Measurements from ENCODE around the gene UGT1A5.
"Not testable (repeated sequence)": the region's sequence is repeated elsewhere in the genome, so short reads cannot be mapped to it uniquely, and the experiment has no call there.

UGT1A5 gene

DNA sequence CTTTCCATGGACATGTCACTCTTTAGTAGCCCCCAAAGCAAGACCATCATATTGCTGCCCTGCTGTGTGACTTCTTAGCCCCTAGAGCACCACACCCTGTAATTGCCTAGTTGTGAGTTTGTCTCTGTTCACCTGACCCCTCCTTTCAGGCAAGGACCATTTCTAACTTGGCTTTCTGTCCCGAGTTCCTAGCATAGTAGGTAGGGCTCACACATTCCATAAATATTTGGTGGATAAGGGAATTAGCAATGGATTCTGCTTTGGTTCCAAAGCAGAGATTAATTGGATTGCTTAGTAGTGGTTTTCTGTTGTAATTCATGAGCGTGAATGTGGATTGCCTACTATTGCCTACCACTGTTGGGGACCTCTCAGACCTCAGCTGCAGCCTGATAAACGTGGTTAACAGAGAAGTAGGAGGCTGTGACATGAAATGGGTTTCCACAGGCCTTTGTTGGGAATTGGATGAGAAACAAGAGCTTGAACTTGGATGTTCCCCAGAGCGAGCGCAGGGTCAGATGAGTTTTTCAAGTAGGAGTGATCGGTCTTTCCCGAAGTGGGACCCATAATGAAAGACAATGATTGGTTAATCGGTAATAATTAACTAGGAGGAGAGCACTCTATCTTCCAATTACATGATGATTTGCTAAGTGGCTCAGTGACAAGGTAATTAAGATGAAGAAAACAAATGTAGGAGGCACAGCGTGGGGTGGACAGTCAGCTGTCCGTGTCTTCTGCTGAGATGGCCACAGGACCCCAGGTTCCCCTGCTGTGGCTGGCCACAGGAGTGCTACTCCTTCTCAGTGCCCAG lies 34.0 kb downstream of the UGT1A5 start:
- DNase-seq (ENCODE audit: low read depth): no peak

DNA sequence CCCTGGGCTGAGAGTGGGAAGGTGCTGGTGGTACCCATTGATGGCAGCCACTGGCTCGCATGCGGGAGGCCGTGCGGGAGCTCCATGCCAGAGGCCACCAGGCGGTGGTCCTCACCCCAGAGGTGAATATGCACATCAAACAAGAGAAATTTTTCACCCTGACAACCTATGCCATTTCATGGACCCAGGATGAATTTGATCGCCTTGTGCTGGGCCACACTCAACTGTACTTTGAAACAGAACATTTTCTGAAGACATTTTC lies 34.5 kb downstream of the UGT1A5 start:
- no peak for DNase-seq (ENCODE audit: low read depth)

DNA sequence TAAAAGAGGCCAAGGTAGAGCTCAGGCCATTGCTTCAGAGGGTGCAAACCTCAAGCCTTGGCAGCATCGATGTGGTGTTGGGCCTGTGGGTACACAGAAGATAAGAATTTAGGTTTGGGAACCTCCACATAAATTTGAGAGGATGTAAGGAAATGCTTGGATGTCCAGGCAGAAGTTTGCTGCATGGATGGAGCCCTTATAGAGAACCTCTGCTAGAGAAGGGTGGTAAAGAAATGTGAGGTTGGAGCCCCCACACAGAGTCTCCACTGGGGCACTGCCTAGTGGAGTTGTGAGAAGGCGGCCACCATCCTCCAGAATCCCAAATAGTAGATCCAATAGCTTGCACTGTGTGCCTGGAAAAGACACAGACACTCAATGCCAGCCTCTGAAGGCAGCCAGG lies 38.0 kb downstream of the UGT1A5 start:
- not testable (repeated sequence) for DNase-seq (ENCODE audit: low read depth)

DNA sequence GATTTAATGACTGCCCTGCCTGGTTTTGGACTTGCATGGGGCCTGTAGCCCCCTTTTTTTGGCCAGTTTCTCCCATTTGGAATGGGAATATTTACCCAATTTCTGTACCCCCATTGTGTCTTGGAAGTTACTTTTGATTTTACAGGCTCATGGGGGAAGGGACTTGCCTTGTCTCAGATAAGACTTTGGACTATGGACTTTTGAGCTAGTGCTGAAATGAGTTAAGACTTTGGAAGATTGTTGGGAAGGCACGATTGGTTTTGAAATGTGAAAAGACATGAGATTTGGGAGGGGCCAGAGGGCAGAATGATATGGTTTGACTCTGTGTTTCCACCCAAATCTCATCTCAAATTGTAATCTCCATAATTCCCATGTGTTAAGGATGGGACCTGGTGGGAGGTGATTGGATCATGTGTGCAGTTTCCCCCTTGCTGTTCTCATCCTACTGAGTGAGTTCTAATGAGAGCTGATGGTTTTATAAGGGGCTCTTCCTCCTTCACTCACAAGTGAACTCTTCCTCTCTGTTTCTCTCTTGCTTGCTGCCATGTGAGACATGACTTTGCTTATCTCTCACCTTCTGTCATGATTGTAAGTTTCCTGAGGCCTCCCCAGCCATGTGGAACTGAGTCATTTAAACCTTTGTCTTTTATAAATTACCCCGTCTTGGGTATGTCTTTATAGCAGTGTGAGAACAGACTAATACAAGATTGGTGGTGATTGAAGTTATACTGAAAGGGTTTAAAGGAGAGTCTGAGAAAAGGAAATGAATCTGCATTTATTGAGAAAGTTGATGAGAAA lies 38.7 kb downstream of the UGT1A5 start:
- DNase-seq (ENCODE audit: low read depth): not testable (repeated sequence)

DNA sequence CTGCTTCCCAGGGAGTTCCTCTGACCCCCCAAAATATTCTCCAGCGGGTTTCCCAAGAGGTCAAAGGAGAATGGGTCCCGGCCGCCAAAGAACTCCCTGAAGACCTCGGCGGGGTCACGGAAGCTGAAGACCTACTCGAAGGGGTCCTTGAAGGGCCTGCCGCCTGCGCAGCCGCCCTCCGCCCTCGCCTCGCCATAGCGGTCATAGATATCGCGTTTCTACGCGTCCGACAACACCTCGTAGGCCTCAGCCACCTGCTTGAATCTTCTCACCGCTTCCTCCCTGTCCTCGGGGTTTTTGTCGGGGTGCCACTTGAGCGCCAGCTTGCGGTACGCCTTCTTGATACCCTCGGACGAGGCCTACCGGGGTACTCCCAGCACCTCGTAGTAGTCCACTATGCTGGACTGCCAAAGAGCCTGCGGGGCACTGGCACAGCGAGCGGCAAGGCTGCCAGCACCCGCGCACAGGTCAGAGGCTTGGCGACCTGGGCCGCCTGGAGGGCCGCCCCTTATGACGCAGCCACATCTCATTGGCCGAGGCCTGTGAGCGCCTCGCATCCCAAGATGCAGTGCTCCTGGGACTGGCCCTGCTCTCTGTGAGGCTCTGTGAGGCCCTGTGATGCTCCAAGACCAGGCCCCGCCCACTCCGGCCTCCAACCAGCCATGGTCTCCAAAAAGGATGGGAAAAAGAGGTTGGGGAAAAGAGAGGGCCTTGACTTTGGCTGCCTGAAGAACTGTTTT lies 42.3 kb downstream of the UGT1A5 start:
- no peak for DNase-seq (ENCODE audit: low read depth)

DNA sequence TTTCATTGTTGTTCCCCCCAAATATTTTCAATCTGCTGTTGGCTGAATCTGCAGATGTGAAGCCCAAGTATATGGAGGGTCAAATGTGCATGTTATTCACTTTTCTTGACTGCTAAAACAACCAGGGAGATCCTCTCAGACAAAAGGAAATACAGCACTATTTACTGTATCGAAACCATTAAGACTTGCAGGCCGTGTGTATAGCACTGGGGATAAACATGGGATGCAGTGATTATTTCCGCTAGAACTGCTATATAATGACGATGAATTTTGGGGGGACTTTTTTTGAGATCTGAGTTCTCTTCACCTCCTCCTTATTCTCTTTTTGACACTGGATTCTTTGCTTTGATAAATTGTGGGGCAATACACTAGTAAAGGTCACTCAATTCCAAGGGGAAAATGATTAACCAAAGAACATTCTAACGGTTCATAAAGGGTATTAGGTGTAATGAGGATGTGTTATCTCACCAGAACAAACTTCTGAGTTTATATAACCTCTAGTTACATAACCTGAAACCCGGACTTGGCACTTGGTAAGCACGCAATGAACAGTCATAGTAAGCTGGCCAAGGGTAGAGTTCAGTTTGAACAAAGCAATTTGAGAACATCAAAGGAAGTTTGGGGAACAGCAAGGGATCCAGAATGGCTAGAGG lies 43.8 kb downstream of the UGT1A5 start:
- DNase-seq (ENCODE audit: low read depth): no peak

DNA sequence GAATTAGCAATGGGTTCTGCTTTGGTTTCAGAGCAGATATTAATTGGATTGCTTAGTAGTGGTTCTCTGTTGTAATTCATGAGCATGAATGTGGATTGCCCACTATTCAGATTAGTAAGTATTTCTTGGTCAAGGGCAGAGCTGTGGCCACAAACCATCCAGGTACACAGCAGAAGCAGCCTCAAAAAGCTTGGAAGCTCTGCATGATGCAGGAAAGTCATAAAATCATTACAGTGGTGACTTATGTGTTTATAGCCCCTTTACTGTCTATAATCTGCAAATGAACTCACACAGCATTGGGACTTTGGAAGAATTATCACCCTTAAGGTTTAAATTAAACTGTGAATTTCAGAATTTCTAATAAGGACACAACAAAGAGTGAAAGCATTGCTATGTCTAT lies 45.4 kb downstream of the UGT1A5 start:
- no peak for DNase-seq (ENCODE audit: low read depth)

DNA sequence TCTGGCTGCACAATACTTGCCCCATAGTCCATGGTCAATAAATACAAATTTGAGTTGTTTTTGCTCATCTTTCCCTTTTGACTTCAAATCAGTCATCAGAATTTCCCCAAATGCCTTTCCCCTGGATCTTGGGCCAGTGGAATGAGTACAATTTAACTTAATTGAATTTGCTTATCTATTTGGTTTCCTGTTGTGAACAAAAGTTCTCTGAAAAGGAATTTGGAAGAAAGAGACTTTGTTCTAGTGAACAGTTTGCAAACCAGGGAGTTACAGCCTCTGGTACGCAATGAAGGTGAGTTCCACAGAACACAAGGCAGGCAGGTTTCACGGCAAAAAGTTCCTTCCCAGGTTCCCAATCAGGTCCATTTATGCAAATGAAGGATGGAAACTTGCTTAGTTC lies 46.1 kb downstream of the UGT1A5 start:
- DNase-seq (ENCODE audit: low read depth): no peak

DNA sequence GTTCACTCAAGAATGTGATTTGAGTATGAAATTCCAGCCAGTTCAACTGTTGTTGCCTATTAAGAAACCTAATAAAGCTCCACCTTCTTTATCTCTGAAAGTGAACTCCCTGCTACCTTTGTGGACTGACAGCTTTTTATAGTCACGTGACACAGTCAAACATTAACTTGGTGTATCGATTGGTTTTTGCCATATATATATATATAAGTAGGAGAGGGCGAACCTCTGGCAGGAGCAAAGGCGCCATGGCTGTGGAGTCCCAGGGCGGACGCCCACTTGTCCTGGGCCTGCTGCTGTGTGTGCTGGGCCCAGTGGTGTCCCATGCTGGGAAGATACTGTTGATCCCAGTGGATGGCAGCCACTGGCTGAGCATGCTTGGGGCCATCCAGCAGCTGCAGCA lies 47.3 kb downstream of the UGT1A5 start, which contains the start of gene UGT1A1:
TSS of gene UGT1A1 (plus strand) at position 228 of the 400 bp plus-strand sequence. CDS start at position 246, 18 bp downstream.
- no peak for DNase-seq (ENCODE audit: low read depth)

DNA sequence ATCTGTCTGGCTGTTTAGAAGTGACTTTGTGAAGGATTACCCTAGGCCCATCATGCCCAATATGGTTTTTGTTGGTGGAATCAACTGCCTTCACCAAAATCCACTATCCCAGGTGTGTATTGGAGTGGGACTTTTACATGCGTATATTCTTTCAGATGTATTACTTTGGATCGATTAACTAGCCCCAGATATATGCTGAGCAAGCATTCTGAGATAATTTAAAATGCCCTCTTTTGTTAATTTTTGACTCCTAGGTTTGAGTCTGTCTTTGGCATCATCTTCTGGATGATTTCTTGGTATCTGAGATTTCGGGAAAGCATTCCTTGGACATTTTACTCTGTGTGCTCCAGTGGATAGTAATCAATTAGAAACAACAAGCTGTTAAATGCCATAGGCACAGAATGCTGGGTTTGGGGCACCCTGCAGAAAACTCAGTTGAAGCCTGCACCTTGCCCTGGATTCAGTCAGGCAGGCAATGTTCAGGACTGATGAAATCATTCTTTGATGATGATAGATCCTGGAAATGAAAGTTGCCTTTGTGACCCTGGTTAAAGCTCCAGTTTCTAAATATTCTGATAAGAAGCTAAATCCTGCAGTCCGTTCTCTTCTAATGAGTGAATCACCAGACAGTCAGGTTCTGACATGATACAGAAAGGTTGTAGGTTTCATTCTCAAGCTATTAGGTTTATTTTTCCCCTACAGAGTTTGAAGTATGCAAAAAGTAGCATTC lies 48.5 kb downstream of the UGT1A5 start:
- no peak for DNase-seq (ENCODE audit: low read depth)

DNA sequence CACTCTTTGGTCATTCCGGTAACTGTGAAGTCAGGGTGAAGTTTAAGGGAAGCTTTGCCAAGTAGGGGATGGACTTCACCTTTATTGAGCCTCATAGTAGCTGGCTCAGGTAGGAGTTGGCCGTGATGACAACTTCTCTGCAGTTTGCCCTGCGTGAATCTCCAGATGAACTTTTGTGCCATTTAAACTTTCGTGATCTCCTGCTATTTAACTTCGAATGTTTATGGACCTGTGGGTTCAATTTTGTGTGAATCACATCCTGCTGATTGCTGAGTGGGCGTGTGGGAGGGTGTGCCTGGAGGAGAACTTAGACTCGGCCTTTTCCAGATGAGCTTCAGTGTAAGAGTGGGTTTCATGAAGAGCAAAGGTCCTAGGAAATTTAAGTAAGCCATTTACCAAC lies 51.6 kb downstream of the UGT1A5 start:
- no peak for DNase-seq (ENCODE audit: low read depth)

DNA sequence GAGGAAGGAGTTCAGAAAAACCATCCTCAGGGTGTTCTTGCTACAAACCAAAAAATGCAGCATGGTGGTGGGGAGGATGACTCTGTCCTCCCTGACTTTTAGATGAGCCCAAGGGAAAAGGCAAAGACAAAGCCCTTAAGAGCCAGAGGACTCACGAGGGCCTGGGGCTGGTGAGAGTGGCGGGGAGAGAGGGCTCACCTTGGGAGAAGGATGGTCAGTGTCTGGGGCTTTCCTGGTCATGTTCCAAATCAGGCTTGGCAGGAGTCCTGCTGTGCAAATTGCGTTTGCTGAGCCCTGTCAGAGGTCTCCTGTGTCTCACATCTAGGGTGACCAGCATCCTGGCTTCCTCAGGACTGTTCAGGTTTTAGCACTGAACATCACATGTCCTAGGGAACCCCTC lies 52.1 kb downstream of the UGT1A5 start:
- DNase-seq (ENCODE audit: low read depth): no peak

DNA sequence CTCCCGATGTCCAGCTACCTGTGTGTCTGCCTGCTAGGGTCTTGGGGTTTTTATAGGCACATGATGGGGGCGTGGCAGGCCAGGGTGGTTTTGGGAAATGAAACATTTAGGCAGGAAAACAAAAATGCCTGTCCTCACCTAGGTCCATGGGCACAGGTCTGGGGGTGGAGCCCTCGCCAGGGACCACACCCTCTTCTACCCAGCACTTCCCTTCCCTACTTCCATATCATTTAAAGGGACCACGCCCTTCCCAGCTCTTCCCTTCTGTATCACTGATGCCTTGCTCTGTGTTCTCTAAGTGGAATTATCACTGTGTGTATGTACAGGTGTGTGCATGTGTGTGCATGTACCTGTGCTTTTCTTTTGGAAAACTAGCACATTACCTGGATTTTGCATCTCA lies 53.7 kb downstream of the UGT1A5 start:
- DNase-seq (ENCODE audit: low read depth): no peak

DNA sequence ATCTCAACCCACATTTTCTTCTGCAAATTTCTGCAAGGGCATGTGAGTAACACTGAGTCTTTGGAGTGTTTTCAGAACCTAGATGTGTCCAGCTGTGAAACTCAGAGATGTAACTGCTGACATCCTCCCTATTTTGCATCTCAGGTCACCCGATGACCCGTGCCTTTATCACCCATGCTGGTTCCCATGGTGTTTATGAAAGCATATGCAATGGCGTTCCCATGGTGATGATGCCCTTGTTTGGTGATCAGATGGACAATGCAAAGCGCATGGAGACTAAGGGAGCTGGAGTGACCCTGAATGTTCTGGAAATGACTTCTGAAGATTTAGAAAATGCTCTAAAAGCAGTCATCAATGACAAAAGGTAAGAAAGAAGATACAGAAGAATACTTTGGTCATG lies 55.4 kb downstream of the UGT1A5 start:
- no peak for DNase-seq (ENCODE audit: low read depth)

DNA sequence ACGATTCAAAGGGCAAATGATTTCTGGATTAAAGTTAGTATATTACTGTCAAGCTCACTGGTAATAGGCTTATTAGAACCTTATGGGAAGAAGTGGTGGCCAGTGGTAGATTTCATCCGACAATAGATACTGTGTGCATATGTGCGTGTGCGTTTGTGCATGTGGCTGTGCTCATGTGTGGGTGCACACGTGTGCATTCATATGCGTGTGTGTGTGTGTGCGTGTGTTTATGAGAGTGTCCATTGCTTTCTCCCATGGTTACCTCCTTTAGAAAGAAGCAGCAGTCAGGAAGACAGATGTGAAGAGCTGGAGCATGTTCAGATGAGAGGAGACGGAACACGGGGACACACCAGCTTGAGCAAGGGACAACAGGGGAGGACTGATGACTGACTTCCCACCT lies 56.6 kb downstream of the UGT1A5 start:
- DNase-seq (ENCODE audit: low read depth): no peak

DNA sequence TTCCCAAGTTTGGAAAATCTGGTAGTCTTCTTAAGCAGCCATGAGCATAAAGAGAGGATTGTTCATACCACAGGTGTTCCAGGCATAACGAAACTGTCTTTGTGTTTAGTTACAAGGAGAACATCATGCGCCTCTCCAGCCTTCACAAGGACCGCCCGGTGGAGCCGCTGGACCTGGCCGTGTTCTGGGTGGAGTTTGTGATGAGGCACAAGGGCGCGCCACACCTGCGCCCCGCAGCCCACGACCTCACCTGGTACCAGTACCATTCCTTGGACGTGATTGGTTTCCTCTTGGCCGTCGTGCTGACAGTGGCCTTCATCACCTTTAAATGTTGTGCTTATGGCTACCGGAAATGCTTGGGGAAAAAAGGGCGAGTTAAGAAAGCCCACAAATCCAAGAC lies 59.4 kb downstream of the UGT1A5 start:
- no peak for DNase-seq (ENCODE audit: low read depth)

DNA sequence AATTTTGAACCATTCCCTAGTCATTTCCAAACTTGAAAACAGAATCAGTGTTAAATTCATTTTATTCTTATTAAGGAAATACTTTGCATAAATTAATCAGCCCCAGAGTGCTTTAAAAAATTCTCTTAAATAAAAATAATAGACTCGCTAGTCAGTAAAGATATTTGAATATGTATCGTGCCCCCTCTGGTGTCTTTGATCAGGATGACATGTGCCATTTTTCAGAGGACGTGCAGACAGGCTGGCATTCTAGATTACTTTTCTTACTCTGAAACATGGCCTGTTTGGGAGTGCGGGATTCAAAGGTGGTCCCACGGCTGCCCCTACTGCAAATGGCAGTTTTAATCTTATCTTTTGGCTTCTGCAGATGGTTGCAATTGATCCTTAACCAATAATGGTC lies 59.9 kb downstream of the UGT1A5 start:
- no peak for DNase-seq (ENCODE audit: low read depth)

DNA sequence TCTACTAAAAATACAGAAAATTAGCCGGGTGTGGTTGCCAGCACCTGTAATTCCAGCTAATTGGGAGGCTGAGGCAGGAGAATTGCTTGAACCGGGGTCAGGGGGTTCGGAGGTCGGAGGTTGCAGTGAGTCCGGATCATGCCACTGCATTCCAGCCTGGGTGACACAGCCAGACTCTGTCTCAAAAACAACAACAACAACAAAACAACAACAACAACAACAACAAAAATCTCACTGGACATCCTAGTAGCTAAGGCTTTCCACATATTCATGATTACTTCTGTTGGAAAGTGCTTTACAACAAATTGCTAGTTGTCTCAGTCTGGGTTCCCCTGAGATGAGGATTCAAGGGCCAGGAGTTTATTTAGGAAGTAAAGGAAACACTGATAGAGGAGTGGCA lies 61.1 kb downstream of the UGT1A5 start:
- no peak for DNase-seq (ENCODE audit: low read depth)

DNA sequence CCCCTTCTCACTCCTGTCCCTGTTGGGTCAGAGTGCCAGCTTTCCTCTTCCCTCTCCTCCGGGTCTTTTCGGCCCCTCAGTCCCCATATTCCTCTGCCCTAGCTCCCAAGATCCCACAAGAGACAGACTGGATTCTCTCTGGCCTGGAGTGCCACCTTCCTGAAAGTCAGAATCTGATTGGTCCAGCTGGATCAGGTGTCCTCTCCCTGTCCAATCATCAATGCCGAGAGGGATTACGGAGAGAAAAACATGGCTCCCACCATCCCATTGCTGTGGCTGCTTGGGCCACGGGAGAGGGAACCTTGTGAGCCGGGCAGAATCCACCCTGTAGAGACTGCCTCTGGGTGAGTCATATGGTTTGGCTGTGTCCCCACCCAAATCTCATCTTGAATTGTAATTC lies 62.7 kb downstream of the UGT1A5 start:
- DNase-seq (ENCODE audit: low read depth): no peak

DNA sequence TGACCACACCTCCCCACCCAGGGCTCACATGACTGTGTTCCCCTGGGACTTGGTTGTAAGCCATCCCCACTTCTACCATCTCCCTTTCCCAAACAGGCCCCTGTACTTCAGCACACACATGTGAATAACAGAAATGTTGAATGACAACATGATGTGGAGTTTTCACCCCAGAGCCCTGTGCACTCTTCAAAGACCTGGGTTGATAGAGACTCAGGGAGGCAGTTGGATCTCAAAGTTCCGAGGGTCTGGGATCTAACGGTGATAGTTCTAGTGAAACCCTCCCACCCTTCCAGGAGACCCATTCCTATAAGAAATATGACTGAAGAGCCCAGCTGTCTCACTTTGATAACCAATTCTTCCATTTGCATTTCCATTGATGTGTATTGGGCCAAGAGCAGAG lies 65.3 kb downstream of the UGT1A5 start, which contains the start of gene MROH2A:
TSS of gene MROH2A (plus strand) at position 301 of the 400 bp plus-strand sequence. CDS start 1,029 bp downstream, outside the sequence.
- DNase-seq (ENCODE audit: low read depth): no peak

DNA sequence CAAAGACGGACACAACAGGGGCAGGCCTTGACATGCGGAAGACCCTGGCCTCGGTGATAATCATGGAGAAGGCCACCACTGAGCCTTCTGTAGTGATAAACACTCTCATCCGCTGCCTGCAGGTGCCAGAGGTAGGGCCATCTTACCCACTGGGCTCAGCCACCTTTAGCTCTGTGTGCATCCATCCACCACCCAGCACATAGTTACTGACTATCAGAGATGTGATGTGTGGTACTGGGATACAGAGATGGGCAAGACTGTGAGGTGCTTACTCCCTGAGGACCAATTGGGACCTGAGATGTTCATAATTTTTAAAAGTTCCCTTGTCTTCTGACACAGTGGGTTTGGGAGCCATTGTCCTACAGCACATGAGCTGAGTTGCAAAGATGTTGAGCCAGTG lies 67.0 kb downstream of the UGT1A5 start:
- DNase-seq (ENCODE audit: low read depth): no peak

DNA sequence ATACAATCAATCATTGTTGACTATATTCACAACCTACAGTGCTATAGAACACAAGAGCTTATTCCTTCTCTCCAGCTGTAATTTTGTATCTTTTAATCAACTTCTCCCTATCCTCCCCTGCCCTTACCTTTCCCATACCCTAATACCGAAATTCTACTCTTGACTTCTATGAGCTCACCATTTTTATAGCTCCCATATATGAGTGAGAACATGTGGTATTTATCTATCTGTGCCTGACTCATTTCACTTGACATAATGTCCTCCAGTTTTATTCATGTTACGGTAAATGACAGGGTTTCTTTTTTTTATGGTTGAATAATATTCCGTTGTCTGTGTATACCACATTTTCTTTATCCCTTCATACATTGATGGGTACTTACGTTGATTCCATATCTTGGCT lies 68.1 kb downstream of the UGT1A5 start:
- no peak for DNase-seq (ENCODE audit: low read depth)

Data from T-helper 22 cell (primary cell).